DMS53 treated with DMSO at 0.1 percent for 48 hours (cell line): ENCODE data around the gene CWC22.
"Not testable (repeated sequence)": the region's sequence is repeated elsewhere in the genome, so short reads cannot be mapped to it uniquely, and the experiment has no call there.

Source experiments
- DNase-seq: peaks from one replicate; lab custom pipeline; 2025; ENCODE audit not compliant: unreplicated experiment; lab: John Stamatoyannopoulos, UW

The CWC22 gene

GRCh38 chr2:180003559-180003958 is 3.5 kb downstream of the CWC22 start:
- no peak for DNase-seq

GRCh38 chr2:180003073-180003472 is 4.0 kb downstream of the CWC22 start:
- no peak for DNase-seq

- DNase-seq: no peak
These were observed 4.8 kb downstream of the CWC22 start for GRCh38 chr2:180002198-180002770.

GRCh38 chr2:180001726-180002125 is 5.4 kb downstream of the CWC22 start:
- DNase-seq: no peak

GRCh38 chr2:180000434-180000833 is 6.7 kb downstream of the CWC22 start:
- DNase-seq: no peak

- DNase-seq: no peak
These were observed 8.1 kb downstream of the CWC22 start for GRCh38 chr2:179999000-179999399.

GRCh38 chr2:179995741-179996515 is 11.2 kb downstream of the CWC22 start:
- no peak for DNase-seq

GRCh38 chr2:179991344-179991743 is 15.8 kb downstream of the CWC22 start:
- DNase-seq: no peak

- DNase-seq: no peak
These were observed 16.3 kb downstream of the CWC22 start for GRCh38 chr2:179990676-179991317.

GRCh38 chr2:179987916-179988315 is 19.2 kb downstream of the CWC22 start:
- DNase-seq: no peak

- no peak for DNase-seq
These were observed 21.8 kb downstream of the CWC22 start for GRCh38 chr2:179985163-179985820.

- no peak for DNase-seq
These were observed 23.7 kb downstream of the CWC22 start for GRCh38 chr2:179983250-179983932.

GRCh38 chr2:179981085-179981484 is 26.0 kb downstream of the CWC22 start:
- peak; percentile 57 for DNase-seq

GRCh38 chr2:179974761-179975160 is 32.3 kb downstream of the CWC22 start:
- DNase-seq: no peak

- DNase-seq: no peak
These were observed 40.2 kb downstream of the CWC22 start for GRCh38 chr2:179966778-179967394.

GRCh38 chr2:179965291-179966258 is 41.5 kb downstream of the CWC22 start:
- no peak for DNase-seq

- DNase-seq: no peak
These were observed 43.5 kb downstream of the CWC22 start for GRCh38 chr2:179963626-179964025.

GRCh38 chr2:179958251-179958650 is 48.8 kb downstream of the CWC22 start:
- not testable (repeated sequence) for DNase-seq

- DNase-seq: peak; percentile 97
These were observed 53.1 kb downstream of the CWC22 start for GRCh38 chr2:179954026-179954425.

GRCh38 chr2:179953359-179953758 is 53.7 kb downstream of the CWC22 start:
- DNase-seq: peak; percentile 73
